OCI-LY1 (cell line): ENCODE data around the gene TBX21.

ENCODE experiments used
- EZH2 ChIP-seq: fragments of 200-600 bp; sonication (generic), shearing (Covaris generic); IDR thresholded peaks from 2 replicates; pipeline ENCODE4 v1.8.0; 2017; ENCODE audit warnings: borderline replicate concordance, mixed run types, mild to moderate bottlenecking, antibody characterized with exemption, low read length, moderate library complexity, mixed read lengths
- TF ChIP-seq, protein P1 (sequence below): fragments of 200-600 bp; sonication (generic), shearing (Covaris generic); IDR thresholded peaks from 2 replicates; pipeline ENCODE4 v1.5.1; 2017; ENCODE audit warnings: mild to moderate bottlenecking, antibody characterized with exemption, low read length, moderate library complexity, mixed read lengths

DNA sequence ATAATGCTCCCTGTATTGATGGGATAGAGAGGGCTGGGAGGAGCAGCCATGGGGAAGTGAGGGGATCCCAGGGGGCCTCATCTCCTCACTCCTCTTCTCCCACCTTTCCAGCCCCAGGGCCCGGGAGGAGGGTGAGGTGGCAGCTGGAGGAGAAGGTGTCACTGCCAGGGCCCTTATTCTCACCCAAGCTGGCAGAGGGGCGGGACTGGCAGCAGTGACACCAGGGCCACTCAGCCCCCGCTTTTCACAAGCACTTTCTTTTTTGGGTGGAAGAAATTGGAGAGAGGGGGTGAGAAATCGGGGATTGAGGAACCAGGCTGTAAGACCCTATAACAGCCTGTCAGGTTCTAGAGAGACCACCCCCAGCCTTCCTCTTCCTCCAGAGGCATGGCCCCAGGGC is 2.4 kb upstream of the TBX21 start:
- TF ChIP-seq, protein P1, sequence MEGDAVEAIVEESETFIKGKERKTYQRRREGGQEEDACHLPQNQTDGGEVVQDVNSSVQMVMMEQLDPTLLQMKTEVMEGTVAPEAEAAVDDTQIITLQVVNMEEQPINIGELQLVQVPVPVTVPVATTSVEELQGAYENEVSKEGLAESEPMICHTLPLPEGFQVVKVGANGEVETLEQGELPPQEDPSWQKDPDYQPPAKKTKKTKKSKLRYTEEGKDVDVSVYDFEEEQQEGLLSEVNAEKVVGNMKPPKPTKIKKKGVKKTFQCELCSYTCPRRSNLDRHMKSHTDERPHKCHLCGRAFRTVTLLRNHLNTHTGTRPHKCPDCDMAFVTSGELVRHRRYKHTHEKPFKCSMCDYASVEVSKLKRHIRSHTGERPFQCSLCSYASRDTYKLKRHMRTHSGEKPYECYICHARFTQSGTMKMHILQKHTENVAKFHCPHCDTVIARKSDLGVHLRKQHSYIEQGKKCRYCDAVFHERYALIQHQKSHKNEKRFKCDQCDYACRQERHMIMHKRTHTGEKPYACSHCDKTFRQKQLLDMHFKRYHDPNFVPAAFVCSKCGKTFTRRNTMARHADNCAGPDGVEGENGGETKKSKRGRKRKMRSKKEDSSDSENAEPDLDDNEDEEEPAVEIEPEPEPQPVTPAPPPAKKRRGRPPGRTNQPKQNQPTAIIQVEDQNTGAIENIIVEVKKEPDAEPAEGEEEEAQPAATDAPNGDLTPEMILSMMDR, result no peak
- TF ChIP-seq EZH2, result no peak
